A673 (cell line): ENCODE results near the gene OPTC.

ENCODE experiments used
- CTCF ChIP-seq: fragments of 300-800, 200-600 bp; sonication (generic); conservative IDR thresholded peaks from 2 replicates; pipeline ENCODE4 v1.5.1; 2017; ENCODE audit warnings: low read depth, mild to moderate bottlenecking, antibody characterized with exemption, low read length, moderate library complexity, mixed read lengths
- EZH2 ChIP-seq: fragments of 200-600 bp; sonication (generic); IDR thresholded peaks from 2 replicates; pipeline ENCODE4 v1.6.1; 2017; ENCODE audit warnings: borderline replicate concordance, low read depth, mild to moderate bottlenecking, mixed read lengths, antibody characterized with exemption, low read length; ENCODE audit not compliant: poor library complexity, severe bottlenecking

- TF ChIP-seq CTCF (no peak), EZH2 (no peak)
These were observed 16.2 kb upstream of the OPTC start for GRCh38 chr1:203477748-203478147.
